Activated CD8-positive, alpha-beta memory T cell treated with anti-CD3 and anti-CD28 coated beads, Interleukin-2, amount 50 U/mL, for 24 hours (primary cell): ENCODE results near the gene EDNRA.
"Not testable (repeated sequence)": the region's sequence is repeated elsewhere in the genome, so short reads cannot be mapped to it uniquely, and the experiment has no call there.

Source experiments
- DNase-seq: peaks from one replicate; pipeline ENCODE4 v3.0.0-alpha.2; 2020; ENCODE audit errors: extremely low read depth

Gene EDNRA

DNA sequence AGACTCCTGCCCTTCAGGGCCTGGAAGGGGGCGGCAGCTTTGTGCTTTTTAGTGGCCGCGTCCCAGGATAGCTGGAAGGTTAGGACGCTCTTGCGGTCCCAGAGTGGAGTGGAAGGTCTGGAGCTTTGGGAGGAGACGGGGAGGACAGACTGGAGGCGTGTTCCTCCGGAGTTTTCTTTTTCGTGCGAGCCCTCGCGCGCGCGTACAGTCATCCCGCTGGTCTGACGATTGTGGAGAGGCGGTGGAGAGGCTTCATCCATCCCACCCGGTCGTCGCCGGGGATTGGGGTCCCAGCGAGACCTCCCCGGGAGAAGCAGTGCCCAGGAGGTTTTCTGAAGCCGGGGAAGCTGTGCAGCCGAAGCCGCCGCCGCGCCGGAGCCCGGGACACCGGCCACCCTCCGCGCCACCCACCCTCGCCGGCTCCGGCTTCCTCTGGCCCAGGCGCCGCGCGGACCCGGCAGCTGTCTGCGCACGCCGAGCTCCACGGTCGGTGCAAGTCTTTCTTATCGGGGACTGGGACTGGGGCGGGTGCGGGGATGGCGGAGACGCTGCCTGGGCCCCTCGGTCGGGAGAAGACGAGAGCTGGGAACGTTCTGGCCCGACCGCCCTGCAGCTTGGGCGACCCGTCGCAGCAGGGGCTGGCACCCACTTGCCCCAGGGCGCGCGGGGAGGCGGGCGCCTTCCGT, at the start of gene EDNRA:
EDNRA (plus strand) TSS at position 207 of the 686 bp plus-strand sequence. CDS start 4,585 bp downstream, outside the sequence.
- DNase-seq: no peak

DNA sequence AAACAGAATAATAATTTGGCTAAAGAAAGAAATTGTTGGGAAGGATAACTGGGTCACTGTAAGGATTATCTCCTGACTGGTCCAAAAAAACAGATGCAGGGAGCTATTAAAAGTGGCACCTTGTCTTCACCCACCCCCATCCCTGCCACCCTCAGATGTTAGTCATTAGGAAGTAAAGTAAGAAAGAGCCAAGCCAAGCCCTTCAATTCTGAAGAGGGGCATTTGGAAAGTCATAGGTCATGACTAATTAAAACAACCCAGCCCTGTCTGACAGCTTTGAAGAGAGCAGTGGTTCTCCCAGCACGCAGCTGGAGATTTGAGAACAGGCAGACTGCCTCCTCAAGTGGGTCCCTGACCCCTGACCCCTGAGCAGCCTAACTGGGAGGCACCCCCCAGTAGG, 46.5 kb upstream of the EDNRA start:
- not testable (repeated sequence) for DNase-seq

DNA sequence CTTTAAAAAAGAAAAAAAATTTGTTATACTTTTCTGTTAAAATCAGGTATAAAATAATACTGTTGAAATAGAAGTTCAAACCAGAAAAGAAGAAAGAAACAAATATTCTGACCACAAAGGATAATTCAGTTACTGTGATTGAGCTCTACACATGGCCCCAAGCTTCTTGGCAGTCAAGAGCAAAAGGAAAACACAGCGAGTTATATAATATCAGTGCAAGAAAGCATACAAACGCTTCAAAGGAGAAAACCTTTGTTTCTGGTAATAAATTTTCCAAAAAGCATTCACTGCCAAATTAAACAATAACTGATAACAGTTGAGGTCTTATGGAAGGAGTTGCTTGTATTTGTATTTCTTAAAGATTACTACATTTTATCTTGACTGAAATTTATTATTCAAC, 40.5 kb upstream of the EDNRA start:
- DNase-seq: no peak

DNA sequence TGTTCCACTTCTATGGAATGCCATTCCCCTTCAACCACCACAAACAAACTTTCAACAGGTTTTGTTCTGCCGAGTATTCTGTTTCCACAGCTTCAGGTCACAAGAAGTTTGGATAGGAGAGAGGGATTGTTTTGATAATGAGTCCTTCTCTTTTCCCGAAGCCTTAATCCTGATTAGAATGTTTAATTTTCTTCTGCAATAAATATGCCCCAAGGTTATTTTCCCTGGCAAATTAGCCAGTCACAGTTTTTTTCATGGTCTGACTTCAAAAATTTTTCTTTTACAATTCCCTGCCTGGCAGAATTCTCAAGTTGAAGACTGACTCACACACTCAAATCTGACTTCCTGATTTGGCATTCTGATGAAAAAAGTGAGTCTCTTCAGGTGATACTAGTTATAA, 33.1 kb upstream of the EDNRA start:
- no peak for DNase-seq

DNA sequence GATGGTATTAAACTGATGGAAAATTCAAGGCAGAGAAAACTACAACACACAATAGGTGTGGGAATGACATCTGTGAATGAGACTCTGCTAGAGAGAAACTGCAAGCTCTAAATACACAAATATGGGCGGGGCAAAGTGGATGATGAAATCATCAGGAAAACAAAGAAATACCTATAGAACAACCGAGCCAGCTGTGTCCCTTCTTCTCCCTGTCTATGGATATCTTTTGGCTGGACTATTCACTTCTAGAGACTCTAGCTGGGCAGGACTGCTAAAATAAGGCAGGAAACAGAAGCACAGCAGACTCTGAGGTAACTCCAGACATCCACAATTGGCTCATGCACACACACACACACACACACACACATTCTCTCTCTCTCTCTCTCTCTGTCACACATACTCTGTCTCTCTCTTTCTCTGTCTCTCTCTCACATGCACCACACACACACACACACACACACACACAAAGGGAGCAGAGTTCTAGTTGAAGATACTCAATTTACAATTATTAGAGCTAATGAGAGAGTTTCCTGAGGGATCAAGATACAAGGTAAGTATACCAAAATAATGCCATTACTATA, 27.2 kb upstream of the EDNRA start:
- no peak for DNase-seq

DNA sequence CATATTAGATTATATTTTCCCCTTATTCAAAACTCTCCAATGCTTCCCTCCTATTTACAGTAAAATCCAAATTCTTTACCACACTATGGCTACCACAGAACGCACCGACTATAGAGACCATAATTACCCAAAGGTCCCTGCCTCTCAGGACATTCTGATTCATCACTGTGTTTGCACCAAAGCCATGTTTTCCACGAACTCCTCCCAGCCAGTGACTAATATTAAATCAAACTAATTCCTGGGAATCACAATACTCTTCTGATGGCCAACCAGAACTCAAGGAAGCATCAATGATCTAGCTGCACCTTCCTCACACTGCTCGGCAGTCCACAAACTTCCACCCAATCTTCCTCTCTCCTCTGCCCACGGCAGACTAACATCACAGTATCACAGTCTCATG, 24.2 kb upstream of the EDNRA start:
- no peak for DNase-seq

DNA sequence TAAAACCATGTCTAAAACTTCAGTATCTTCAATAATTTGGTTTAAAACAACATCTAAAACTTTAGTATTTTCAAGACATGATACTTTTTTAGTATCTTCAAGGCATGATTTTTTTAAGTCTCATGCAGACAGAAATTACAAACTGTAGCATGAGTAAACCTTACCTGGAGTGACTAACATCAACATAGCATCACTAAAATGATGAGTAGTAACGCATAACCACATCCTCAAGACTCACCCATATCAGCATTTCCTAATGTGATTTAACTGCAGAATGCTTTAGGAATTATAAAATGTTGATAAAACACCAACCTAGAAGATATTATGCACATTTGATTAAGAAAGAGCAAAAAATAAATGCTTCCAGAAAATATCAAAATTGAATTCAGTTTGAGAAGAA, 19.7 kb upstream of the EDNRA start:
- no peak for DNase-seq

DNA sequence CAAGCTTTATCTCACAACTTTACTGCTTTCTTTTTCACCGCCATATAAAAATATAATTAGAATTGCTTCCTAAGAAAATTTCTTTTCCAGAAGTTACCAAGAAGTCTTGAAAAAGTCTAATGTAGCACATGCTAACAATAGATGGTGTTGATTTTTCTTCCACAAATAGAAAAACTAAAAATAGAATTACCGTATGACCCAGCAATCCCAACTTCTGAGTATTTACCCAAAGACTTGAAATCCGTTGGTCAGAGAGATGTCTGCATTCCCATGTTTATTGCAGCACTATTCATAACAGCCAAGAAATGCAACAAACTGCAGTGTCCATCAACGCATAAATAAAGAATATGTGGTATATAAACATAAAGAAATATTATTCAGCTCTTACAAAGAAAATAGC, 17.8 kb upstream of the EDNRA start:
- no peak for DNase-seq

DNA sequence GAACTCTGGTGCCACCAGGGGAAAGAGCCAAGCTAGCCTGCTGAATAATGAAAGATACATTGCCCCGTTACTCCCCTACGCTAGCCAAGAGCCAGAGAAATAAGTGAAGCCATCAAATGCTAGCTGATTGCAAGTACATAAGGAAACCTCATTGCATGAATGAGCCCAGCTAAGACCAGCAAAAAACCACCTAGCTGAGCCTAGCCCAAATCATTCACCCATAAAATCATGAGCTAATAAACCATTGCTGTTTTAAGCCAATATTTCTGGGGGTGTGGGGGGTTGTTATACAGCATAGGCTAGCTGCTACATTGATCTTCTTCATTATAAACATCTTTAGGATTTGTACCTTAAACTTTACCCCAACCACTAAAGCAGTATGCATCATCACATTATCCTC, 15.4 kb upstream of the EDNRA start:
- no peak for DNase-seq

DNA sequence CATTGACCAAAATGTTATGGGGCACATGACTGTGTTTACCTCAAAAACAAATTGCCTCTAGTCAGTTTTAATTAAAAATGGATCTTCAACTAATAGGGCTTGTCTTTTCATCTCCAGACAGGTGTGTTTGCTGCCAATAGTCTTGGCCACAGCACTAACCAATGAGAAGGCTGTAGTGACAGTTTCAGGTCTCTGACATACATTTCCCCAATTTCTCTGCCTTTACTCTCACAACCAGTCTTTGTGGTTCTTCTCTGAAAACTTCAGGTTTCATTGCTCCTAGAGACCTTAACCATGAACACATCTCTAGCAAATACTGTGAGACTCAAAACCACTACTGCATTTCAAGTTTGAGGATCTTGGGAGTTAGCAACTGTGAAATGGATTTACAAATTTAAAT, 3.5 kb upstream of the EDNRA start:
- DNase-seq: no peak

DNA sequence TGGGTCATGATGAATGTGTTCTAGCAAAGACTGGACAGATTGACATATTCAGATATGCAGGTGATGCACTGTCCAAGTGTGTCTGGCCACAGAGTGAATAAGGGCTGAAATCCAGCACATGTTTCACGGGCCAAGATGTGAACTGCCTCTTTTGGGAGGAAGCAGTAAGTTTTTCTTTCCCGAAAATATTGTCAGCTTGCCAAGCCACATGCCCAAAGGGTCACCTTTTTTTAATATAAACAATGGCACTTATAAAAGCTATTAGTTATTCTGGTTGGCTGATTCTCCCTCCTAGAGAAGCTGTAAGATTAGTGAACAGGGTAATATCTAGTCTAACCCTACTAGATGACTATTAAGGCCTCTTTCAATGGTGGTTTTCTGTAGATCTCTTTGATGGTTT, 1.5 kb upstream of the EDNRA start:
- no peak for DNase-seq

DNA sequence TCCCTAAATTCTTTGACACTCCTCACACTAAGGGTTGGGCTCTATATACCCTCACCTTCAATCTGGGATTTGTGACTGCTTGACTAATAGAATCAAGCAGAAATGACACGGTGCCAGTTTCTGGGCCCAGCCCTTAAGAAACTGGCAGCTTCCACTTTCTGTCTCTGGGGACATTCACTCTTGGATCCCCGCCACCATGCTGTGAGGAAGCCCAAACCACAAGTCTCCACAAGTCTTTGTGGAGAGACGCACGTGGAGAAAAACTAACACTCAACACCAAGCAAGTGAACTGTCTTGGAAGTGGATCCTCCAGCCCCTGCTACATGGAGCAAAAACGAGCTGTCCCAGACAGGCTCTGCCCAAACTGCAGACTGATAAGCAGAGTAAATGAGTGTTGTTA, 1.1 kb upstream of the EDNRA start:
- no peak for DNase-seq

DNA sequence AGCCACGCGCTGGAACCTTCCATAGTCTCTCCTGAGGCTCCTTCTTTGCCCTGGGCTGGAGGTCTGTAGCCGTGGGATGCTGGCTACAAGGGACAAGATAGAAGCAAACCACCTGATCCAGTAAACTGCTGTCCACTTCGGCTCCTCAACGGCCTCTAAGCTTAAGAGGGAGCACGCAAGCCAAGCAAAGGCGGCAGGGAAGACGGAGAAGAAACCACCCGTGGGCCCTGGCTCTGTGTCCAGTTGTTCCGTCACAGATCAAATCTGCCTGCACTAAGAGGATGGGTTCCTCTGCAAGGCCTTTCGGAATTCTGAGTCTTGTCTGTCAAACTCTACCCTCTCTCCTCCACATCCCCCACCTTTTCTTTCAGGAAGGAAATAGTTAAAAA, 401 bp upstream of the EDNRA start:
- no peak for DNase-seq

DNA sequence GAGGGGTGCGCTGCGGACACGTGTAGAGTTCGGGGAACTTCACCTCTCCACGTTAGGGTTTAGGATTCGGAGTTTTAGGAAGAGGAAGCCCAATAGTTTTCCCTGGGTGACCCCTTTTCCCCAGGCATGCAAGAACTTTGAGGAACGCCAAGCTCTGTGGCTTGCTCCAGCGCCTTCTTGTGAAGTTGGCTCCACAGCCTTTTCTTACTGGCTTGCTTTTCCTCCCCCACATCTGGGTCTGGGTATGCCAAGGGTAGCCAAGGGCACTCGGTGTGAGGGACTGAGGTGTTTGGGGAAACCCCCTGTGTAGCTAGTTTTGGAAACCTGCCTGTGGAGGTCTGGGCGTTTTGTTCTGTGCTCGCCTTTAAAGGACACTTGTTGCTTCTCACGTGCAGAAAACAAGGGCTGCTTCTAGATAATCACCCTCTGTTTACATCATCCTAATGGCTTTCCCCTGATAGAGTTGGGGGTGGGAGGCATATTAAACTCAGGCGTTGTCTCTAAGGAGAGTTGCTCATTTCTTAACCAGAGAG, 746 bp downstream of the EDNRA start:
- DNase-seq: no peak

DNA sequence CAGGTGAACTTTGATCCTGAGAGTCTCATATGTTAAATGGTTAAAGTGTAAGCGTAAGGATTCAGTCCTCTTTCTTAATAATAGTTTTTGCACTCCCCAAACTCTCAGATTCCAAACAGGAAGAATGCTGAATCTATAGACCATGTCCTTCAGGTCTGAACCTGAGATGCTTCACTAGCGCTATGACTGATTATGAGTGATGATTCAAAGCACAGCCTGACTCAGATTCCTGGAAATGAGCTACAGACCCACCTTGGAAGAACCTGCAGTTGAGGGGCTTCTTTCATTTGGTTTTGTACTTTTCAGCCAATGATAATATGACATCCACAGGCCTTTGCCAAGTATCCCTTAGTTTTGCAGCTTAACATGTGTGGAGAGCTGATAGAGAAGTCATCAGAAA, 1.4 kb downstream of the EDNRA start:
- no peak for DNase-seq

DNA sequence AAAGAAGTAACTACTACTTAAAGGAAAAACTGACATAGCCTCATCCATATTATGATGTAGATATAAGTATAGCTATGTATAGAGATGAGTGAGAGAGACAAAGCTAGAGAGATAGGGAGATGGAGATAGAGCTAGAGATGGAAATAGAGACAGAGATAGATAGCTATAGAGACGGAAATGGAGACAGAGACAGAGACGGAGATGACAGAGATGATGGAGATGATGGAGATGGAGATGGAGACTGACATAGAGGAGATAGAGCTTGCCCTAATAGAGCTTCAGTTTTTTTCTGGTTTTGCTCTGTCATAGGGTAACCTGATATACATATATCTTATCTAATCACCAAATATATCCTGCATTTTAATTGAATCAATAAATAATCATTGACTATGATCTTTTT, 4.3 kb downstream of the EDNRA start:
- no peak for DNase-seq

DNA sequence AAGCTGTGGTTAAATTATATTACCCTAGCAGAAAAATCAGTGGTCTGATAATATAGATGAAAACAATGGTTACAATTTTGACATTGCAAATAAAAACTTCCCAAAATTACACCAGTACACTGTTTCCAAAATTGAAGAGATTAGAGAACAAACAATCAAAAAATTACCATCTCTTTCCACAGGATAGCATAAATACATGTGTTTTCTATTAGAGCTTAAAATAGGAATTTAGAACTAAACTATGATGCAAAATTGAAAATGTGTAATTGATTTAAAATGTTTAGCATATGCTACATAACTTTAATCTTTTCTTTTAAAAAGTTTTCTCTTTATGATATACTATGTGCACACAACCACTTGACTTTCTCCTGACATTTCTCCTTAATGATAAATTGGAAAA, 6.7 kb downstream of the EDNRA start:
- no peak for DNase-seq

DNA sequence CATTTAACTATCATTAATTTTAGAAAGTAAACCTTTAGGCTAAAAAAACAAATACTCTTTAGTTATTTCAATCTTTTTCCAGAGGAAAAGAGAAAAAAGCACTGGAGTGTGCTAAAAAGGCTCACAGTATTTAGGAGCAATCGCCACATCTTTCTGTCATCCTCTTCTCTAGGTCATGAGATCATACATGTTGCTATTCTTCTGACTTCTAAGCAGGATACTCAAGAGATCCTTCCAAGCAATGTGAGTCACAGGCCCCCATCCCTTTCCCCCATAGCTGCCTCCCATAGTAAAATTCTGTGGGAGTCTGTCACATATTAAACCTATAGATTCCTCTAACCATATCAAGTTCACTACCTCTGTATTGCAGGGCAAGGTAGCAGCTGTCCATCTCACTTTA, 7.7 kb downstream of the EDNRA start:
- DNase-seq: no peak

DNA sequence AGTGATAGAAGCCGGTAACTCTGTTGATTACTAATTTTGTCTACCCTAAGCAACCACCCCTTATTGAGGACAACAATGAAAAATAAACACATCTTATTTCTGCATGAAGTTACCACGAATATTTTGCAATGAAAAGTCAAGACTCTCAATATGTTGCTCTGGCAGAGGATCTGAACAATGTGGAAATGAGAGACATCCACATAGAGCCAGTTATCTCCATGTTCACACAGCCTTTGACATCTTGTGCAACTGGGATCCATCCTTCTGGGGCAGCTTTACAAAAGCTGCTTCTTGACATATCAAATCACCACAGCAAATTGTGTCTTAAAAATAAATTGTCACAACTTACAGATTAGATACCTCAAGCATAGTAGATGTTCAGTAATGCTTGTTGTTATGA, 10.2 kb downstream of the EDNRA start:
- DNase-seq: no peak

DNA sequence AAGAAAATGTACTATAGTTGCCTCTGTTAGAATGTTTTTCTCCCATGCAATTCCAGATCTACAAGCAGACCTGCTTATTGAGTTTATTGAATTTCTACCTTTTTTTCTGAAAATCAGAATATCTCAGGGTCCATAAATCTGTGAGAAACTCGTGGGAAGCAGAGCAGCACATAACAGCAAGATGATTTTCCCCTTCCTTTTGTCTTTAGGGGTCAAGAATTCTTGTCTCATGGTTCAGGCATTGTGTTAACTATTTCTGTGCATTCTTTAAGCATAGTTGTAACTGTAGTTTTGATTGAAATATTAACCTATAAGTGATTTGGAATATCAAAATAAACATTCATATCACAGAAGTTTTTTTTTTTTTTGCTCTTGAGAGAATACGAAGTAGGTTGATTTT, 11.4 kb downstream of the EDNRA start:
- no peak for DNase-seq

DNA sequence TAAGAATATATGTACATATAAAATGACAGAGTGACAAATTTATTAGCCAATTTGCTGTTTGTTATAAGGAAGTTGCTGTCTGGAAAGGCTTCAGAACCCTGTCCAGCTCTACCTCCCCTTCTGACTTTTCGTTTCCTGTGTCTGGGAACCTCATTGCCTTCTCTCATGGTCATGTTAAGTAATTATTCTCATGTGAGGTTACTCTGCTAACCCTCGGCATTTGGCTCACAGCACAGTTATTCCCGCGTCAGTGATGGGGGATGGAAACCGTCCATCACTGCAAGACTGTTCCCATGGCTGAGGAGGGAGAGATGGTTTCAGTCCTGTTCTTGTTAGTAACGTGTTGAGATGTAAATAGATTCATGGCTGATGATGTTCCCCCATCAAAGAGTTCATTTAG, 11.9 kb downstream of the EDNRA start:
- DNase-seq: no peak

DNA sequence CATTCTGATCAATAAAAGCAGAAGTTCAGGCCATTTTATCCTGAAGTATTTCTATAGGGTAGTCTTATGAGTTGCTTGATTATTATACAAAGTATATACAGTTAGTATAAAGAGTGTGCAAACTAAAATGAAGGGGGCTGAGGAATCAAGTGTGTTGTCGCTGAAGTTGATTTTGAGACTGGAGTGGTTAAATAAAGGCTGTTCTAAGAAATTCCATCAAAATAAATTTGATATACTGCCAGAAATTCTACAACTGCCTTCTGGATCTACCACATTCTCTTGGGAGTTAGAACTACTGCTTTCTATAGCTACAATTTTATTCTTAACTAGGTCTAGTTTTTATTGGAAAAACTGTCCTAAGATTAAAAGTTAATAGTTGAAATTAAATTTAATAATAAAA, 12.4 kb downstream of the EDNRA start:
- no peak for DNase-seq

DNA sequence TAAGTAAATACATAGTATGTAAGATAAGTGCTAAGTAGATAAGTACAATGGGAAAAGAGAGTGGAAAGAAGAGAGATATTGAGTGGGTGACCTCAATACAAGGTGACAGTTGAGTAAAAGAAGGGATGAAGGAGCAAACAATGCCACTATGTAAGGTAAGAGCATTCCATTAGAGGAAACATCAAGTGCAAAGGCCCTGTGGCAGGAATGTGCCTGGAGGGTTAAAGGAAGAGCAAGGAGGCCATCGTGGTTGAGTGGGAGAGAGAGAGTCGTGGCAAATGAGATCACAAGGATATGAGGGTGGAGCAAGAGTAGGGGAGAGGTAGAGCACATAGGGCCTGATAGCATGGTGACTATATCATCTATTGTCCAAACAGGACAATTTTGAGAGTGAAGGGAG, 13.4 kb downstream of the EDNRA start:
- no peak for DNase-seq

DNA sequence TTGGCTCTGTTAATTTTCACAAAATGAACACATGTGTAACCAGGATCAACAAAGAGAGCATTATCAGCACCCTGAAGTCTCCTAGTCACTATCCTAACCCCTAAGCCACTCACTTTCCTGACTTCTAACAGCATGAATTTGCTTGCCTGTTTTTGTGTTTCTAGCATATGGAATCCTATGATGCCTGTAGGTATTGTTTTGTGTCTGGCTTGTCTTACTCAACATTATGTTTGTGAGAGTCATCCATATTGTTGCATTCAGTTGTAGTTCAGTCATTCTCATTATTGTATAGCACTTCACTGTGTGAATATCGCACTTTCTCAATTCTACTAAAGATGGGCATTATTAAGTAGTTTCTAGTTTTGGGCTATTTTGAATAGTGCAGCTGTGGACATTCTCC, 15.6 kb downstream of the EDNRA start:
- DNase-seq: no peak
